Tibial artery (tissue), 4 donors: ENCODE data around the gene CFAP61.

Experiments used
- DNase-seq, 2 donors: peaks; one replicate each; pipeline ENCODE4 v3.0.0-alpha.2; 2019
- H3K27ac ChIP-seq, 2 donors: fragments of 200-600 bp; sonication (generic) in 1 of 2; 1 replicate in 1 of 2; 2 replicates in 1 of 2; pipeline ENCODE4 v1.5.1; 2018 to 2019; ENCODE audit warnings: mild to moderate bottlenecking in 1 of 2
- H3K27me3 ChIP-seq, 2 donors: fragments of 200-600 bp; sonication (generic) in 1 of 2; one replicate each; pipeline versions ENCODE4 v1.5.1 to v1.6.0; 2016 to 2019
- H3K36me3 ChIP-seq, 3 donors: fragments of 200-600 bp; sonication (generic) in 2 of 3; one replicate each; pipeline ENCODE4 v1.5.1; 2016 to 2019; ENCODE audit warnings: mild to moderate bottlenecking in 2 of 3
- H3K4me1 ChIP-seq, 4 donors: fragments of 200-600 bp; sonication (generic) in 2 of 4; 1 replicate in 3 of 4; 2 replicates in 1 of 4; pipeline ENCODE4 v1.5.1; 2016 to 2019
- H3K4me3 ChIP-seq, 2 donors: fragments of 200-600 bp; sonication (generic) in 1 of 2; 1 replicate in 1 of 2; 2 replicates in 1 of 2; pipeline ENCODE4 v1.5.1; 2018 to 2019; ENCODE audit warnings: mild to moderate bottlenecking in 2 of 2
- H3K9me3 ChIP-seq, 3 donors: fragments of 200-600 bp; sonication (generic) in 1 of 3; one replicate each; pipeline ENCODE4 v1.5.1; 2016 to 2019
- intact Hi-C: fragments of 100-400 bp; cut with DNase I; formaldehyde crosslinking; loops from one replicate; pipeline ENCODE4 v1.15.0; 2023; ENCODE audit warnings: low total_unique reads
- TF ChIP-seq, protein P1 (sequence below), 2 experiments: fragments of 200-600 bp in 1 of 2; fragments of 450-650 bp in 1 of 2; IDR thresholded peaks; one replicate each; pipeline ENCODE4 v1.5.1; 2017 to 2019; ENCODE audit warnings: antibody characterized with exemption in 2 of 2, mild to moderate bottlenecking in 1 of 2, moderate library complexity in 1 of 2

The CFAP61 gene

DNA sequence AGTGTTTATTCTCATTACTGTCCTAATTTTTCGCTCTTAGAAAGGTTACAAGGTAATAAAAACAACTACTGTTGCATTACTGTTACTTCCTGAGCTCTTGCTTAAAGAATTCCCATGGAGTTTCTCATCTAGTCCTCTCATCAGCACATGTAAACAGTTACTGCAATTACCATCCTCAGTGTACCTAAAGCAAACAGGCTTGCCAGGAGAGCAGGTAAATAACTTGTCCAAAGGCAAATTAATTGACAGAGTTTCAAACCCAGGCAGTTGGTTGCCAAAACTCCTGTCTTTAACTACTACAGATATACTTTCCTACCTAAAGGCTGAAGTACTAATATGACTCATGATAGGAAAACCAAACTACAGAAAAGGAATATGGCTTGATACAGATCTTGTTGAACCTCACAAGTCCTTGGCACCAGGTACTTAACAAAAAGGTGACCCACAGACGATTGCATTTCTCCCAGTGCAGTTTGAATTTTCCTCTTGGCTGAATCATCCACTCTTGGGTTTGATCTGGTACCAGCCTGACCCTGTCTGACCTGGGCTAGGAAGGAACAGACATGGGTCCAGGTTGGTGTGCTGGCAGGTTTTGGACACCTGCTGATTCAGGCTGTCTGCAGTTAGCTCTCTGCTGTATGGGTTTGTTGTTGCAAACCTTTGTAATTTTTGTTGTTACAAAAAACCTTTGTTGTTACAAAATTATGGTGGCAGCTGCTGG lies 153.0 kb downstream of the CFAP61 start:
- no peak for DNase-seq
- TF ChIP-seq, protein P1, sequence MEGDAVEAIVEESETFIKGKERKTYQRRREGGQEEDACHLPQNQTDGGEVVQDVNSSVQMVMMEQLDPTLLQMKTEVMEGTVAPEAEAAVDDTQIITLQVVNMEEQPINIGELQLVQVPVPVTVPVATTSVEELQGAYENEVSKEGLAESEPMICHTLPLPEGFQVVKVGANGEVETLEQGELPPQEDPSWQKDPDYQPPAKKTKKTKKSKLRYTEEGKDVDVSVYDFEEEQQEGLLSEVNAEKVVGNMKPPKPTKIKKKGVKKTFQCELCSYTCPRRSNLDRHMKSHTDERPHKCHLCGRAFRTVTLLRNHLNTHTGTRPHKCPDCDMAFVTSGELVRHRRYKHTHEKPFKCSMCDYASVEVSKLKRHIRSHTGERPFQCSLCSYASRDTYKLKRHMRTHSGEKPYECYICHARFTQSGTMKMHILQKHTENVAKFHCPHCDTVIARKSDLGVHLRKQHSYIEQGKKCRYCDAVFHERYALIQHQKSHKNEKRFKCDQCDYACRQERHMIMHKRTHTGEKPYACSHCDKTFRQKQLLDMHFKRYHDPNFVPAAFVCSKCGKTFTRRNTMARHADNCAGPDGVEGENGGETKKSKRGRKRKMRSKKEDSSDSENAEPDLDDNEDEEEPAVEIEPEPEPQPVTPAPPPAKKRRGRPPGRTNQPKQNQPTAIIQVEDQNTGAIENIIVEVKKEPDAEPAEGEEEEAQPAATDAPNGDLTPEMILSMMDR (IDR thresholded peaks at IDR 0.05), result no peak
- no peaks in the 10 kb centered on the region for H3K27me3 ChIP-seq
- H3K4me3 ChIP-seq, result no peak overlapping the region
- H3K36me3 ChIP-seq, result no peaks in the 10 kb centered on the region
- intact Hi-C loops, result no loop called here
- H3K27ac ChIP-seq, result no peak overlapping the region
- no peaks in the 10 kb centered on the region for H3K9me3 ChIP-seq
- H3K4me1 ChIP-seq, result peaks cover 0 to 4% (median 0%) of the 10 kb centered on the region in 4 donors

DNA sequence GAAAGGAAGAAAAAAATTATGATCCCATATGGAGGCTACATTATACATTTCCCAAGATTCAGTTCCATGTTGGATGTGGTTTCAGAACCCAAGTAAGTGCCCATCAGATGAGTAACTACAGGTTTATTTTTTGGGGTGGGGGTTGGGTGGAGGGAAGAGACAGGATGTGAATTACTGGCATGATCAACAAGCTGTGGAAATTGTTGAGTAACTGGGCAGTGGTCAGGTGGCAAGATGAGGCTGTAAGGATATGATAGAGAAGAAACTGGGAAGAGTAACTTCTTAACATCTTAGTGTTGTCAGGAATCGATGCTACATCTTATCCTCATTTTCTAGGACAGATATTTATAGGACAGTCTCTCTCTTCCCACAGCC lies 153.5 kb downstream of the CFAP61 start:
- Histone ChIP-seq H3K36me3 (no peaks in the 10 kb centered on the region), H3K4me1 (peaks cover 0 to 4% (median 0%) of the 10 kb centered on the region in 4 donors), H3K27ac (no peak overlapping the region), H3K9me3 (no peaks in the 10 kb centered on the region), H3K4me3 (no peak overlapping the region), H3K27me3 (no peaks in the 10 kb centered on the region)
- TF ChIP-seq, protein P1 (IDR thresholded peaks at IDR 0.05), result no peak
- intact Hi-C loops, result no loop called here
- DNase-seq, result no peak

- no peak overlapping the region for H3K27ac ChIP-seq
- TF ChIP-seq, protein P1 (IDR thresholded peaks at IDR 0.05), result no peak
Observed at GRCh38 chr20:20206788-20207187, 154.5 kb downstream of the CFAP61 start.

GRCh38 chr20:20207291-20207690 lies 155.0 kb downstream of the CFAP61 start:
- H3K4me1 ChIP-seq, result peaks cover 0 to 4% (median 0%) of the 10 kb centered on the region in 4 donors
- H3K4me3 ChIP-seq, result no peak overlapping the region
- intact Hi-C loops, result no loop called here
- no peak overlapping the region for H3K27ac ChIP-seq
- H3K9me3 ChIP-seq, result no peaks in the 10 kb centered on the region
- no peak for DNase-seq
- no peaks in the 10 kb centered on the region for H3K36me3 ChIP-seq
- TF ChIP-seq, protein P1 (IDR thresholded peaks at IDR 0.05), result no peak
- no peaks in the 10 kb centered on the region for H3K27me3 ChIP-seq

More at GRCh38 chr20:20206788-20207187, 154.5 kb downstream of the CFAP61 start:
- H3K4me3 ChIP-seq, result no peak overlapping the region
- H3K9me3 ChIP-seq, result no peaks in the 10 kb centered on the region
- no peaks in the 10 kb centered on the region for H3K27me3 ChIP-seq
- H3K4me1 ChIP-seq, result peaks cover 0 to 4% (median 0%) of the 10 kb centered on the region in 4 donors
- H3K36me3 ChIP-seq, result no peaks in the 10 kb centered on the region
- intact Hi-C loops, result no loop called here
- no peak for DNase-seq

GRCh38 chr20:20207872-20208271 lies 155.5 kb downstream of the CFAP61 start:
- TF ChIP-seq, protein P1 (IDR thresholded peaks at IDR 0.05), result no peak
- DNase-seq, result no peak
- H3K27ac ChIP-seq, result no peak overlapping the region
- H3K9me3 ChIP-seq, result no peaks in the 10 kb centered on the region
- H3K4me3 ChIP-seq, result no peak overlapping the region
- no peaks in the 10 kb centered on the region for H3K27me3 ChIP-seq
- intact Hi-C loops, result no loop called here
- H3K4me1 ChIP-seq, result peaks cover 0 to 4% (median 0%) of the 10 kb centered on the region in 4 donors
- no peaks in the 10 kb centered on the region for H3K36me3 ChIP-seq
